Stimulated activated CD8-positive, alpha-beta memory T cell treated with anti-CD3 and anti-CD28 coated beads, Interleukin-15, amount 100 ng/mL, for 1 hour (primary cell): ENCODE data around the gene FBXL7.

ENCODE experiments used
- DNase-seq: peaks from one replicate; pipeline ENCODE4 v3.0.0-alpha.2; 2020; ENCODE audit warnings: low read depth

Gene FBXL7

GRCh38 chr5:15948190-15948589, 448.2 kb downstream of the FBXL7 start:
- DNase-seq, result no peak

GRCh38 chr5:15951126-15951525, 451.1 kb downstream of the FBXL7 start:
- DNase-seq, result no peak

GRCh38 chr5:15951550-15951949, 451.6 kb downstream of the FBXL7 start:
- no peak for DNase-seq

GRCh38 chr5:15956622-15957021, 456.6 kb downstream of the FBXL7 start:
- DNase-seq, result no peak

- no peak for DNase-seq
Observed at GRCh38 chr5:15957124-15957523, 457.1 kb downstream of the FBXL7 start.

GRCh38 chr5:15959370-15960164, 459.6 kb downstream of the FBXL7 start:
- DNase-seq, result no peak

- DNase-seq, result no peak
Observed at GRCh38 chr5:15966066-15966640, 466.2 kb downstream of the FBXL7 start.

GRCh38 chr5:15966651-15967050, 466.7 kb downstream of the FBXL7 start:
- DNase-seq, result no peak

GRCh38 chr5:15968993-15969392, 469.0 kb downstream of the FBXL7 start:
- no peak for DNase-seq

GRCh38 chr5:15977851-15978250, 477.9 kb downstream of the FBXL7 start:
- DNase-seq, result no peak

- no peak for DNase-seq
Observed at GRCh38 chr5:15980835-15981234, 480.9 kb downstream of the FBXL7 start.

GRCh38 chr5:15983392-15983791, 483.4 kb downstream of the FBXL7 start:
- DNase-seq, result no peak
